ENCODE results near the gene RNU5B-1.

The RNU5B-1 gene

GRCh38 chr15:65329288-65329983 lies 25.0 kb downstream of the RNU5B-1 start:
- DNase-seq = no peak

- no peak for DNase-seq
Measured at GRCh38 chr15:65329984-65330735, 25.7 kb downstream of the RNU5B-1 start.

GRCh38 chr15:65330934-65331645 lies 26.6 kb downstream of the RNU5B-1 start:
- no peak for DNase-seq

- no peak for DNase-seq
Measured at GRCh38 chr15:65331811-65332210, 27.3 kb downstream of the RNU5B-1 start.

- DNase-seq = no peak
Measured at GRCh38 chr15:65332391-65333147, 28.1 kb downstream of the RNU5B-1 start.

- no peak for DNase-seq
Measured at GRCh38 chr15:65333148-65333820, 28.8 kb downstream of the RNU5B-1 start.

GRCh38 chr15:65333856-65334255 lies 29.4 kb downstream of the RNU5B-1 start:
- no peak for DNase-seq

GRCh38 chr15:65334586-65335231 lies 30.2 kb downstream of the RNU5B-1 start:
- DNase-seq = no peak

GRCh38 chr15:65335278-65336055 lies 31.0 kb downstream of the RNU5B-1 start:
- DNase-seq = no peak

- no peak for DNase-seq
Measured at GRCh38 chr15:65336493-65337435, 32.3 kb downstream of the RNU5B-1 start.

- DNase-seq = no peak
Measured at GRCh38 chr15:65337436-65338070, 33.1 kb downstream of the RNU5B-1 start.

- DNase-seq = peak; percentile 52
Measured at GRCh38 chr15:65338366-65338765, 33.9 kb downstream of the RNU5B-1 start.

GRCh38 chr15:65338823-65339222 lies 34.3 kb downstream of the RNU5B-1 start:
- DNase-seq = no peak

- no peak for DNase-seq
Measured at GRCh38 chr15:65339416-65339815, 34.9 kb downstream of the RNU5B-1 start.

- no peak for DNase-seq
Measured at GRCh38 chr15:65339920-65340319, 35.4 kb downstream of the RNU5B-1 start.

GRCh38 chr15:65342493-65342892 lies 38.0 kb downstream of the RNU5B-1 start:
- DNase-seq = no peak

GRCh38 chr15:65343374-65343981 lies 39.0 kb downstream of the RNU5B-1 start:
- no peak for DNase-seq

GRCh38 chr15:65344214-65344913 lies 39.9 kb downstream of the RNU5B-1 start:
- no peak for DNase-seq
